HepG2 (cell line): ENCODE results near the gene MMUT. TPM values are rescaled to one million over a fixed set of nuclear protein-coding genes. Genes with fewer than 3 reads are reported as not detected.
A peak's percentile ranks its signal among the peaks of the same experiment; 100 is the strongest.

Experiments used
- AHDC1 ChIP-seq: sonication (generic); formaldehyde crosslinking; IDR thresholded peaks from 2 replicates; pipeline ENCODE4 v1.5.1; 2020; ENCODE audit warnings: mild to moderate bottlenecking, missing genetic modification reagents, borderline replicate concordance
- FOSL1 ChIP-seq: sonication (generic); formaldehyde crosslinking; IDR thresholded peaks from 2 replicates; pipeline ENCODE4 v1.9.0; 2021; ENCODE audit warnings: missing genetic modification reagents, borderline replicate concordance
- GPBP1L1 ChIP-seq: sonication (generic); formaldehyde crosslinking; IDR thresholded peaks from 2 replicates; pipeline ENCODE4 v1.5.0; 2020; ENCODE audit warnings: mild to moderate bottlenecking, missing genetic modification reagents
- HNF4A ChIP-seq: sonication (generic); formaldehyde crosslinking; IDR thresholded peaks from 2 replicates; pipeline ENCODE4 v1.4.0; 2020; ENCODE audit warnings: missing genetic modification reagents
- KLF13 ChIP-seq: sonication (generic); formaldehyde crosslinking; IDR thresholded peaks from 2 replicates; pipeline ENCODE4 v1.4.0; 2020; ENCODE audit warnings: mild to moderate bottlenecking, missing genetic modification reagents
- NBN ChIP-seq: fragments of 450-650 bp; conservative IDR thresholded peaks from 2 replicates; pipeline ENCODE4 v1.6.1; 2017
- NFKB2 ChIP-seq: sonication (generic); formaldehyde crosslinking; IDR thresholded peaks from 2 replicates; pipeline ENCODE4 v1.4.0; 2020; ENCODE audit warnings: missing genetic modification reagents, borderline replicate concordance
- PAX8 ChIP-seq: sonication (generic); formaldehyde crosslinking; IDR thresholded peaks from 2 replicates; pipeline ENCODE4 v1.8.0; 2022; ENCODE audit warnings: mild to moderate bottlenecking, missing genetic modification reagents, borderline replicate concordance
- SCMH1 ChIP-seq: sonication (generic); formaldehyde crosslinking; IDR thresholded peaks from 2 replicates; pipeline ENCODE4 v1.9.0; 2021; ENCODE audit warnings: missing genetic modification reagents, mild to moderate bottlenecking, borderline replicate concordance
- SETDB1 ChIP-seq: sonication (generic); formaldehyde crosslinking; IDR thresholded peaks from 2 replicates; pipeline ENCODE4 v1.5.1; 2020; ENCODE audit warnings: missing genetic modification reagents, mild to moderate bottlenecking, borderline replicate concordance
- SIX4 ChIP-seq: sonication (generic); formaldehyde crosslinking; IDR thresholded peaks from 2 replicates; pipeline ENCODE4 v1.4.0; 2020; ENCODE audit warnings: missing genetic modification reagents
- SOX13 ChIP-seq, 3 experiments: fragments of 450-650 bp in 1 of 3; sonication (generic) in 1 of 3; formaldehyde crosslinking in 1 of 3; IDR thresholded peaks in 2 of 3; conservative IDR thresholded peaks in 1 of 3; 2 replicates each; pipeline versions ENCODE4 v1.5.0 to v1.6.1; 2016 to 2020; ENCODE audit warnings: antibody characterized with exemption in 1 of 3, mild to moderate bottlenecking in 1 of 3, missing compliant biosample characterization in 1 of 3, missing genetic modification reagents in 1 of 3, moderate library complexity in 1 of 3
- SP1 ChIP-seq, 2 experiments: fragments of 450-650 bp in 1 of 2; sonication (generic) in 1 of 2; formaldehyde crosslinking in 1 of 2; IDR thresholded peaks; 2 replicates each; pipeline versions ENCODE4 v1.4.0 to v1.6.1; 2016 to 2020; ENCODE audit warnings: missing genetic modification reagents in 1 of 2
- TBX3 ChIP-seq: fragments of 450-650 bp; IDR thresholded peaks from 2 replicates; pipeline ENCODE4 v1.6.1; 2017; ENCODE audit warnings: antibody characterized with exemption, mild to moderate bottlenecking, inconsistent platforms, borderline replicate concordance
- ZFP82 ChIP-seq: sonication (generic); formaldehyde crosslinking; IDR thresholded peaks from 2 replicates; pipeline ENCODE4 v1.5.1; 2020; ENCODE audit warnings: mild to moderate bottlenecking, missing genetic modification reagents, borderline replicate concordance
- ZMYM2 ChIP-seq: sonication (generic); formaldehyde crosslinking; IDR thresholded peaks from 2 replicates; pipeline ENCODE4 v1.8.0; 2022; ENCODE audit warnings: mild to moderate bottlenecking, missing genetic modification reagents
- ZNF550 ChIP-seq: sonication (generic); formaldehyde crosslinking; IDR thresholded peaks from 2 replicates; pipeline ENCODE4 v1.4.0; 2020; ENCODE audit warnings: mild to moderate bottlenecking, missing genetic modification reagents, borderline replicate concordance
- ZNF576 ChIP-seq: sonication (generic); formaldehyde crosslinking; IDR thresholded peaks from 2 replicates; pipeline ENCODE4 v1.4.0; 2020; ENCODE audit warnings: mild to moderate bottlenecking, missing genetic modification reagents
- ZNF615 ChIP-seq: sonication (generic); formaldehyde crosslinking; IDR thresholded peaks from 2 replicates; pipeline ENCODE4 v1.5.0; 2020; ENCODE audit warnings: mild to moderate bottlenecking, missing genetic modification reagents, borderline replicate concordance
- ZNF788 ChIP-seq: sonication (generic); formaldehyde crosslinking; IDR thresholded peaks from 2 replicates; pipeline ENCODE4 v1.5.0; 2020; ENCODE audit warnings: mild to moderate bottlenecking, missing genetic modification reagents, borderline replicate concordance
- ZNF816 ChIP-seq: sonication (generic); formaldehyde crosslinking; IDR thresholded peaks from 2 replicates; pipeline ENCODE4 v1.8.0; 2022; ENCODE audit warnings: missing genetic modification reagents, mild to moderate bottlenecking, borderline replicate concordance
- ZNF839 ChIP-seq: sonication (generic); formaldehyde crosslinking; IDR thresholded peaks from 2 replicates; pipeline ENCODE4 v1.4.0; 2020; ENCODE audit warnings: missing genetic modification reagents, mild to moderate bottlenecking, borderline replicate concordance
- polyA plus RNA-seq, 8 experiments: library from polyadenylated mRNA; depleted of rRNA in 3 of 8; stranded (reverse) in 7 of 8; unstranded in 1 of 8; fragments of >200 nt; fragmentation: Illumina TruSeq in 4 of 8; extraction: Trizol in 4 of 8; gene quantifications; 2 replicates each; pipeline versions ENCODE4 v1.2.1 to v1.2.3, GENCODE V29; 2011 to 2016; ENCODE audit warnings: low read depth in 4 of 8, missing spikeins in 1 of 8, mixed read lengths in 1 of 8; ENCODE audit not compliant: insufficient read depth in 1 of 8
- total RNA-seq, 5 experiments: library from RNA; depleted of rRNA; stranded (reverse); fragments of >200 nt; fragmentation: Illumina TruSeq; extraction: Trizol; gene quantifications; 2 replicates each; pipeline ENCODE4 v1.2.3, GENCODE V29; 2016; ENCODE audit warnings: low read depth in 1 of 5

MMUT gene
- total and polyA plus RNA-seq, 2 of the 13 experiments (the other 11 are each of a cell fraction or from before 2014, with no cell fraction given), result 16.1 to 20.5 TPM

- TF ChIP-seq SETDB1 (CRISPR knock-in tag) (no peak), KLF13 (peak; percentile 70), ZNF839 (CRISPR knock-in tag) (peak; percentile 49; the same call in 1 of the 2 replicates), SP1 (IDR thresholded peaks at IDR 0.05) (no peak), SP1 (CRISPR knock-in tag; IDR thresholded peaks at IDR 0.05) (peak; percentile 96), ZFP82 (no peak), NFKB2 (CRISPR knock-in tag) (peak; percentile 91; the same call in 1 of the 2 replicates), SOX13 (IDR thresholded peaks at IDR 0.05) (peak; percentile 36; the same call in 1 of the 2 replicates), SOX13 (CRISPR knock-in tag; conservative IDR thresholded peaks at IDR 0.05 in 1 of 2, IDR thresholded peaks at IDR 0.05 in 1 of 2) (peak in 1 of 2 experiments; percentile 24; a peak in 1 of 4 replicates), ZNF550 (CRISPR knock-in tag) (peak; percentile 28; the same call in 1 of the 2 replicates), ZNF615 (CRISPR knock-in tag) (no peak), FOSL1 (CRISPR knock-in tag) (no peak), ZNF788 (CRISPR knock-in tag) (peak; percentile 81; the same call in 1 of the 2 replicates), ZMYM2 (CRISPR knock-in tag) (no peak), SCMH1 (no peak), PAX8 (CRISPR knock-in tag) (peak; percentile 20; the same call in 1 of the 2 replicates), HNF4A (CRISPR knock-in tag) (peak; percentile 41; the same call in 1 of the 2 replicates), TBX3 (no peak), NBN (no peak), AHDC1 (CRISPR knock-in tag) (no peak; the same call in 1 of the 2 replicates), SIX4 (CRISPR knock-in tag) (peak; percentile 84), GPBP1L1 (CRISPR knock-in tag) (no peak), ZNF816 (CRISPR knock-in tag) (no peak; the same call in 1 of the 2 replicates), ZNF576 (CRISPR knock-in tag) (no peak)
Measured at GRCh38 chr6:49462927-49463611, at the start of gene MMUT, which contains the start of gene CENPQ (continued).
